ENCODE measurements around the gene PPP2R5A.

Gene PPP2R5A

DNA sequence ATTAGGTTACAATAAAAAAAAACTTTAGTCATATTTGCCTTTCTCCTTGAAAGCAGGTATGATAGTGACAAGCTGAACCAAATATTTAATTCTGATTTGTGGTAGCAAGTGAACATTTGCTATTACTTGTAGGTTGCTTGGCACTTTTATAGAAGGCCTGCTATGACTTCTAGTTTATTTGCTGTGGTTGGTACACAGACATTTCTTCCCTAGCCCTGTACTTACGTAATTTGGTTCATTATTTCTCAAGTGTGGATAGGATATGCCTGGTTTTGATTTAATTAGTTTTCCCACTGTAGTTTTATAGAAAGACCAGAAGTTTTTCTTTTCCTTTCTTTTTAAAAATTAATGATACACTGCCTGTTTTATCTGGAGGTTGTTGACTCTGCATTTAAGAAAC is 55.9 kb downstream of the PPP2R5A start:
- no peak for DNase-seq
- no peaks in the 10 kb centered on the region for H3K9me2 ChIP-seq (replicated peaks; ENCODE audit: insufficient read depth, low read length)
- no peaks in the 10 kb centered on the region for H3F3A ChIP-seq (ENCODE audit: insufficient read depth, low read length)
- H3K4me3 ChIP-seq (ENCODE audit: low read length): no peak overlapping the region
- H4K20me1 ChIP-seq (ENCODE audit: insufficient read depth, low read length): no peaks in the 10 kb centered on the region
- no peak overlapping the region for H3K9ac ChIP-seq (ENCODE audit: low read length)
- no peaks in the 10 kb centered on the region for H3K4me1 ChIP-seq (ENCODE audit: low read length)
- no peak overlapping the region for H3K4me2 ChIP-seq (ENCODE audit: low read depth, low read length)
- TF ChIP-seq EZH2 (optimal IDR thresholded peaks at IDR 0.05; ENCODE audit: low read depth, low read length) (no peak), EZH2phosphoT487 (IDR thresholded peaks at IDR 0.05; ENCODE audit: low read length) (no peak)
- TF ChIP-seq, protein P1, sequence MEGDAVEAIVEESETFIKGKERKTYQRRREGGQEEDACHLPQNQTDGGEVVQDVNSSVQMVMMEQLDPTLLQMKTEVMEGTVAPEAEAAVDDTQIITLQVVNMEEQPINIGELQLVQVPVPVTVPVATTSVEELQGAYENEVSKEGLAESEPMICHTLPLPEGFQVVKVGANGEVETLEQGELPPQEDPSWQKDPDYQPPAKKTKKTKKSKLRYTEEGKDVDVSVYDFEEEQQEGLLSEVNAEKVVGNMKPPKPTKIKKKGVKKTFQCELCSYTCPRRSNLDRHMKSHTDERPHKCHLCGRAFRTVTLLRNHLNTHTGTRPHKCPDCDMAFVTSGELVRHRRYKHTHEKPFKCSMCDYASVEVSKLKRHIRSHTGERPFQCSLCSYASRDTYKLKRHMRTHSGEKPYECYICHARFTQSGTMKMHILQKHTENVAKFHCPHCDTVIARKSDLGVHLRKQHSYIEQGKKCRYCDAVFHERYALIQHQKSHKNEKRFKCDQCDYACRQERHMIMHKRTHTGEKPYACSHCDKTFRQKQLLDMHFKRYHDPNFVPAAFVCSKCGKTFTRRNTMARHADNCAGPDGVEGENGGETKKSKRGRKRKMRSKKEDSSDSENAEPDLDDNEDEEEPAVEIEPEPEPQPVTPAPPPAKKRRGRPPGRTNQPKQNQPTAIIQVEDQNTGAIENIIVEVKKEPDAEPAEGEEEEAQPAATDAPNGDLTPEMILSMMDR (IDR thresholded peaks at IDR 0.05; ENCODE audit: low read length): no peak
- no peak overlapping the region for H2AFZ ChIP-seq (ENCODE audit: low read length)
- no peak overlapping the region for H3K27ac ChIP-seq (ENCODE audit: low read length)
- H3K9me3 ChIP-seq (replicated peaks; ENCODE audit: insufficient read depth, low read length): no peaks in the 10 kb centered on the region
- H3K79me2 ChIP-seq (ENCODE audit: low read length): no peaks in the 10 kb centered on the region
- no peaks in the 10 kb centered on the region; the same call in 1 of the 2 replicates for H3K36me3 ChIP-seq (replicated peaks; ENCODE audit: insufficient read depth, low read length)
- H3K27me3 ChIP-seq (replicated peaks; ENCODE audit: insufficient read depth, low read length): no peaks in the 10 kb centered on the region

DNA sequence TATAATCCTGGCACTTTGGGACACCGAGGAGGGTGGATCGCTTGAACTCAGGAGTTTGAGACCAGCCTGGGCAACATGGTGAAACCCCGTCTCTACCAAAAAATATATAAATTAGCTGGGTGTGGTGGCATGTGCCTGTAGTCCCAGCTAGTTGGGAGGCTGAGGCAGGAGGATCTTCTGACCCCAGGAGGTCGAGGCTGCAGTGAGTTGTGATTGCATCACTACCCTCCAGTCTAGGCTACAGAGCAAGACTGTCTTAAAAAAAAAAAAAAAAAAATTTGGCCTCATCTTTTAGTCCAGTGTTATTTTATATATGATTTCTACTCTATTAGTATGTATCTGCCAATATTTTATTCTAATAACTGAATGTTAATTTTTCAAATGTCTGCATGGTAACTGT is 59.7 kb downstream of the PPP2R5A start:
- Histone ChIP-seq H3K4me1 (ENCODE audit: low read length) (no peaks in the 10 kb centered on the region), H2AFZ (ENCODE audit: low read length) (no peak overlapping the region), H3K27ac (ENCODE audit: low read length) (no peak overlapping the region), H3K9me3 (replicated peaks; ENCODE audit: insufficient read depth, low read length) (no peaks in the 10 kb centered on the region), H3K27me3 (replicated peaks; ENCODE audit: insufficient read depth, low read length) (no peaks in the 10 kb centered on the region), H3K36me3 (replicated peaks; ENCODE audit: insufficient read depth, low read length) (no peaks in the 10 kb centered on the region; the same call in 1 of the 2 replicates), H3K79me2 (ENCODE audit: low read length) (no peaks in the 10 kb centered on the region), H3K4me3 (ENCODE audit: low read length) (no peak overlapping the region), H3K9ac (ENCODE audit: low read length) (no peak overlapping the region), H3F3A (ENCODE audit: insufficient read depth, low read length) (no peaks in the 10 kb centered on the region), H4K20me1 (ENCODE audit: insufficient read depth, low read length) (no peaks in the 10 kb centered on the region), H3K4me2 (ENCODE audit: low read depth, low read length) (no peak overlapping the region), H3K9me2 (replicated peaks; ENCODE audit: insufficient read depth, low read length) (no peaks in the 10 kb centered on the region)
- TF ChIP-seq, protein P1 (IDR thresholded peaks at IDR 0.05; ENCODE audit: low read length): no peak
- TF ChIP-seq EZH2phosphoT487 (IDR thresholded peaks at IDR 0.05; ENCODE audit: low read length) (no peak), EZH2 (optimal IDR thresholded peaks at IDR 0.05; ENCODE audit: low read depth, low read length) (no peak)
- no peak for DNase-seq

DNA sequence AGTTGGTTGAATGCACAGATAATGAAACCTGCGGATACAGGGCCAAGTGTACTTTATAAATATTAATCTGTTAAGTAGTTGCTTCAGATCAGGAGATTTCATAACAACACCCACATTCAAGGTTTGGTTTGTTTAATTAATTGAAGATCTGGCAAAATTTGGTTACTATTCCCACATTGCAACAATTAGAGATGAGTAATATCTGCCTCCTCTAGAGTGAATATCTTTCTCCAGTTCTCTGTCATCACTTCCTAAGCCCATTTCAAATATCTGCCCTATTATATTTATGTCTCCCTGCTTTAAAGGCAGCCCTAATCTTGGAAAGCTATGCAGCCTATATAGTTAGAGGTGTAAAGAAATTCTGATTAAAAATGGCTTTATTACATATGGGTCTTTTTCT is 61.4 kb downstream of the PPP2R5A start:
- H3K9me2 ChIP-seq (replicated peaks; ENCODE audit: insufficient read depth, low read length): no peaks in the 10 kb centered on the region

DNA sequence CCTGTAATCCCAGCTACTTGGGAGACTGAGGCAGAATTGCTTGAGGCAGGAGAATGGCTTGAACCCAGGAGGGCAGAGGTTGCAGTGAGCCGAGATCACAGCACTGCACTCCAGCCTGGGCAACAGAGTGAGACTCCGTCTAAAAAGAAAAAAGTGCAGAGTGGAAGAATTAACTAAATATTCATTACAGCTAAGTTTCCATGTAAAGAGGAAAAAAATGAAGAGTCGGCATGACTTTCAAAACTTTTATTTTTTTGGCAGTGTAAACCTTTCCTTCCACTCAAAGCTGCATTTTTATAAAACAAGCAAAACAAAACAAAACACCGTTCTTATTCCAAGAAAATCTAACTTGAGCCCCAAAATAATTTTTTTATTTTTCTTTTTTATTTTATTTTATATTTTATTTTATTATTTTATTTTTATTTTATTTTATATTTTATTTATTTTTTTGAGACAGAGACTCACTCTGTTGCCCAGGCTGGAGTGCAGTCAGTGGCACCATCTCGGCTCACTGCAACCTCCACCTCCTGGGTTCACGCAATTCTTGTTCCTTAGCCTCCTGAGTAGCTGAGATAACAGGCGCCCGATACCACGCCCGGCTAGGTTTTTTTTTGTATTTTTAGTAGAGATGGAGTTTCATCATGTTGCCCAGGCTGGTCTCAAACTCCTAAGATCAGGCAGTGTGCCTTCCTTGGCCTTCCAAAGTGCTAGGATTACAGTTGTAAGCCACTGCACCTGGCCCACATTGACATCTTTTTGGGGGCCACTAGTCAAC is 66.6 kb downstream of the PPP2R5A start:
- Histone ChIP-seq H3K79me2 (ENCODE audit: low read length) (no peaks in the 10 kb centered on the region), H3K36me3 (replicated peaks; ENCODE audit: insufficient read depth, low read length) (no peaks in the 10 kb centered on the region), H2AFZ (ENCODE audit: low read length) (no peak overlapping the region), H3F3A (ENCODE audit: insufficient read depth, low read length) (no peaks in the 10 kb centered on the region), H3K4me1 (ENCODE audit: low read length) (no peaks in the 10 kb centered on the region), H3K27ac (ENCODE audit: low read length) (no peak overlapping the region), H3K9me3 (replicated peaks; ENCODE audit: insufficient read depth, low read length) (no peaks in the 10 kb centered on the region), H3K27me3 (replicated peaks; ENCODE audit: insufficient read depth, low read length) (no peaks in the 10 kb centered on the region), H4K20me1 (ENCODE audit: insufficient read depth, low read length) (no peaks in the 10 kb centered on the region), H3K4me3 (ENCODE audit: low read length) (no peak overlapping the region), H3K9me2 (replicated peaks; ENCODE audit: insufficient read depth, low read length) (no peaks in the 10 kb centered on the region), H3K9ac (ENCODE audit: low read length) (no peak overlapping the region), H3K4me2 (ENCODE audit: low read depth, low read length) (no peak overlapping the region)
- no peak for DNase-seq
- TF ChIP-seq EZH2 (optimal IDR thresholded peaks at IDR 0.05; ENCODE audit: low read depth, low read length) (no peak), EZH2phosphoT487 (IDR thresholded peaks at IDR 0.05; ENCODE audit: low read length) (no peak)
- TF ChIP-seq, protein P1 (IDR thresholded peaks at IDR 0.05; ENCODE audit: low read length): no peak

More for the DNA sequence above, 61.4 kb downstream of the PPP2R5A start:
- no peaks in the 10 kb centered on the region for H3F3A ChIP-seq (ENCODE audit: insufficient read depth, low read length)
- H3K36me3 ChIP-seq (replicated peaks; ENCODE audit: insufficient read depth, low read length): no peaks in the 10 kb centered on the region
- no peak for TF ChIP-seq EZH2 (optimal IDR thresholded peaks at IDR 0.05; ENCODE audit: low read depth, low read length)
- no peak for DNase-seq
- no peak overlapping the region for H2AFZ ChIP-seq (ENCODE audit: low read length)
- H3K4me3 ChIP-seq (ENCODE audit: low read length): no peak overlapping the region
- no peak overlapping the region for H3K9ac ChIP-seq (ENCODE audit: low read length)
- H3K4me1 ChIP-seq (ENCODE audit: low read length): no peaks in the 10 kb centered on the region
- H3K9me3 ChIP-seq (replicated peaks; ENCODE audit: insufficient read depth, low read length): no peaks in the 10 kb centered on the region
- no peak overlapping the region for H3K27ac ChIP-seq (ENCODE audit: low read length)
- no peak overlapping the region for H3K4me2 ChIP-seq (ENCODE audit: low read depth, low read length)
- H3K79me2 ChIP-seq (ENCODE audit: low read length): no peaks in the 10 kb centered on the region
- H3K27me3 ChIP-seq (replicated peaks; ENCODE audit: insufficient read depth, low read length): no peaks in the 10 kb centered on the region
- no peaks in the 10 kb centered on the region for H4K20me1 ChIP-seq (ENCODE audit: insufficient read depth, low read length)
